SK-N-SH (cell line): Measurements from ENCODE around the gene CEP162. TPM values are rescaled to one million over a fixed set of nuclear protein-coding genes. Genes with fewer than 3 reads are reported as not detected.

Experiments used
- CTCF ChIA-PET: fragments of 300-600, 350-600 bp; formaldehyde crosslinking; extraction: SDS; loops from one replicate; lab custom pipeline; 2021; lab: Yijun Ruan, JAX
- POLR2A ChIA-PET: fragments of 350-600 bp; sonication (Branson Sonifier 250); formaldehyde crosslinking; extraction: SDS; loops from one replicate; lab custom pipeline; 2020; ENCODE audit warnings: antibody characterized with exemption, inconsistent platforms; lab: Yijun Ruan, JAX
- DNase-seq: peaks from one replicate; pipeline ENCODE4 v3.0.0; 2012
- H2AFZ ChIP-seq: fragments of 200-600 bp; sonication (generic); 2 replicates; pipeline ENCODE4 v1.8.1; 2016; ENCODE audit warnings: antibody characterized with exemption, mild to moderate bottlenecking, low read depth
- H3F3A ChIP-seq: fragments of 200-600 bp; sonication (generic); replicated peaks from 2 replicates; pipeline ENCODE3; 2016; ENCODE audit warnings: antibody characterized with exemption, mild to moderate bottlenecking; ENCODE audit not compliant: insufficient read depth
- H3K27ac ChIP-seq, 2 experiments: fragments of 200-500 bp in 1 of 2; fragments of 200-600 bp in 1 of 2; sonication (Bioruptor generic) in 1 of 2; sonication (generic), shearing (Covaris generic) in 1 of 2; 2 replicates each; pipeline versions ENCODE4 v1.5.1 to v1.6.1; 2014 to 2016; ENCODE audit warnings: low read depth in 2 of 2, inconsistent platforms in 1 of 2, low read length in 1 of 2, mild to moderate bottlenecking in 1 of 2, mixed read lengths in 1 of 2
- H3K27me3 ChIP-seq: fragments of 200-600 bp; sonication (generic), shearing (Covaris generic); 2 replicates; pipeline ENCODE4 v1.6.1; 2016; ENCODE audit warnings: mixed run types; ENCODE audit not compliant: insufficient read depth
- H3K36me3 ChIP-seq, 2 experiments: fragments of 200-500 bp in 1 of 2; fragments of 200-600 bp in 1 of 2; sonication (Bioruptor generic) in 1 of 2; sonication (generic) in 1 of 2; replicated peaks in 1 of 2; 2 replicates each; pipeline versions ENCODE3 to v1.5.1; 2014 to 2016; ENCODE audit warnings: low read length in 1 of 2, mild to moderate bottlenecking in 1 of 2; ENCODE audit not compliant: insufficient read depth in 2 of 2, control insufficient read depth in 1 of 2
- H3K4me1 ChIP-seq, 2 experiments: fragments of 200-500 bp in 1 of 2; fragments of 200-600 bp in 1 of 2; sonication (Bioruptor generic) in 1 of 2; sonication (generic), shearing (Covaris generic) in 1 of 2; 2 replicates each; pipeline versions ENCODE4 v1.5.1 to v1.6.1; 2014 to 2016; ENCODE audit warnings: low read depth in 1 of 2, low read length in 1 of 2, mixed run types in 1 of 2; ENCODE audit not compliant: insufficient read depth in 2 of 2, control insufficient read depth in 1 of 2
- H3K4me2 ChIP-seq: fragments of 200-600 bp; sonication (generic), shearing (Covaris generic); 2 replicates; pipeline ENCODE4 v1.6.1; 2017; ENCODE audit warnings: mixed run types
- H3K4me3 ChIP-seq, 2 experiments: fragments of 200-500 bp in 1 of 2; fragments of 200-600 bp in 1 of 2; sonication (Bioruptor generic) in 1 of 2; sonication (generic), shearing (Covaris generic) in 1 of 2; 2 replicates each; pipeline versions ENCODE4 v1.5.1 to v1.8.1; 2014 to 2016; ENCODE audit warnings: low read depth in 2 of 2, inconsistent platforms in 1 of 2, low read length in 1 of 2, mild to moderate bottlenecking in 1 of 2, mixed read lengths in 1 of 2, moderate library complexity in 1 of 2
- H3K79me2 ChIP-seq: fragments of 200-600 bp; sonication (generic); 2 replicates; pipeline ENCODE4 v1.8.1; 2017; ENCODE audit warnings: mild to moderate bottlenecking; ENCODE audit not compliant: insufficient read depth
- H3K9ac ChIP-seq: fragments of 200-600 bp; sonication (generic); 2 replicates; pipeline ENCODE4 v1.6.1; 2017; ENCODE audit warnings: mixed run types
- H3K9me2 ChIP-seq: fragments of 200-600 bp; sonication (generic); 2 replicates; pipeline ENCODE4 v1.6.1; 2017; ENCODE audit warnings: mixed run types
- H3K9me3 ChIP-seq: fragments of 200-600 bp; sonication (generic); 2 replicates; pipeline ENCODE4 v1.6.1; 2017; ENCODE audit warnings: mixed run types, mild to moderate bottlenecking, moderate library complexity
- H4K20me1 ChIP-seq: fragments of 200-600 bp; sonication (generic); 2 replicates; pipeline ENCODE4 v1.6.1; 2017; ENCODE audit warnings: mild to moderate bottlenecking, mixed run types; ENCODE audit not compliant: insufficient read depth
- CHD2 ChIP-seq: fragments of 150-350 bp; IDR thresholded peaks from 2 replicates; pipeline ENCODE4 v1.6.1; 2018; ENCODE audit warnings: low read length; ENCODE audit not compliant: partially characterized antibody
- EP300 ChIP-seq, 2 experiments: IDR thresholded peaks; 2 replicates each; pipeline versions ENCODE4 v1.4.0 to v1.6.1; 2012; ENCODE audit warnings: borderline replicate concordance in 1 of 2, low read depth in 1 of 2, low read length in 1 of 2
- FOSL2 ChIP-seq: IDR thresholded peaks from 2 replicates; pipeline ENCODE4 v1.4.0; 2012; ENCODE audit warnings: low read depth, mild to moderate bottlenecking, moderate library complexity, borderline replicate concordance
- GABPA ChIP-seq: IDR thresholded peaks from 2 replicates; pipeline ENCODE4 v1.4.0; 2012; ENCODE audit warnings: low read depth, mild to moderate bottlenecking
- IRF3 ChIP-seq: fragments of 150-350 bp; IDR thresholded peaks from 2 replicates; pipeline ENCODE4 v1.6.1; 2016; ENCODE audit warnings: mild to moderate bottlenecking, low read depth, low read length
- JUND ChIP-seq: IDR thresholded peaks from 2 replicates; pipeline ENCODE4 v1.4.0; 2012
- MXI1 ChIP-seq: IDR thresholded peaks from 2 replicates; pipeline ENCODE4 v1.6.1; 2012; ENCODE audit warnings: mild to moderate bottlenecking, low read depth, low read length, improper control_type of control experiment
- NRF1 ChIP-seq: IDR thresholded peaks from 2 replicates; pipeline ENCODE4 v1.6.1; 2012; ENCODE audit warnings: low read depth, mild to moderate bottlenecking, low read length
- RFX5 ChIP-seq: IDR thresholded peaks from 2 replicates; pipeline ENCODE4 v1.6.1; 2012; ENCODE audit warnings: mild to moderate bottlenecking, improper control_type of control experiment, low read length
- SIN3A ChIP-seq: IDR thresholded peaks from 2 replicates; pipeline ENCODE4 v1.6.1; 2012; ENCODE audit warnings: low read depth, mild to moderate bottlenecking, low read length, moderate library complexity, borderline replicate concordance
- SMC3 ChIP-seq: IDR thresholded peaks from 2 replicates; pipeline ENCODE4 v1.6.1; 2012; ENCODE audit warnings: low read depth, low read length, improper control_type of control experiment
- TEAD4 ChIP-seq: IDR thresholded peaks from 2 replicates; pipeline ENCODE4 v1.4.0; 2012; ENCODE audit warnings: mild to moderate bottlenecking, borderline replicate concordance; ENCODE audit not compliant: insufficient read depth
- YY1 ChIP-seq: IDR thresholded peaks from 2 replicates; pipeline ENCODE4 v1.4.0; 2012; ENCODE audit warnings: low read depth, mild to moderate bottlenecking
- polyA plus RNA-seq, 3 experiments: library from polyadenylated mRNA; depleted of rRNA; stranded (reverse); fragments of >200 nt; gene quantifications; 2 replicates each; pipeline ENCODE4 v1.2.3, GENCODE V29; 2012
- TF ChIP-seq, protein P1 (sequence below): fragments of 150-350 bp; IDR thresholded peaks from 2 replicates; pipeline ENCODE4 v1.6.1; 2017; ENCODE audit warnings: antibody characterized with exemption, low read length, low read depth, borderline replicate concordance

The CEP162 gene
- polyA plus RNA-seq, 1 of the 3 experiments (the other 2 are of a cell fraction): 1.2 TPM

DNA sequence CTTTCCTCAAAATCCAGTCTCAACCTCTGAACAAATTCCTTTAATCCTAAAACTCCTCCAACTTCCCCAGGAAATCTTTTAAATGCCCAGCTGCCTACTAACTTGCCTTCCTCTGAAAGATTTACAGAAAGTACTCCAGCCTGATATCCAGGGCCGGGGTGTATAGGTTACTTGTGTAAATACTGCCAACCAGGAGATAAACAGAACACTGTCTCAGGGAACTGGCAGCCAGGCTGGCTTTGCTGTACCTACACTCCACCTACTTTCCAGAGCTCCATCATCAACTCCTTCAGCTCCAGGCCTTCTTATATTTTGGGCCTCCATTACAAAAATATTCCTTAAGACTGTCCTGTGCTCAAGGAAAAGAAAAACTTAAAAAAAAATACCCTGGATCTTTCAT, 85.9 kb downstream of the CEP162 start (continued):
- TF ChIP-seq RFX5 (no peak), YY1 (no peak), IRF3 (no peak), SIN3A (no peak)

DNA sequence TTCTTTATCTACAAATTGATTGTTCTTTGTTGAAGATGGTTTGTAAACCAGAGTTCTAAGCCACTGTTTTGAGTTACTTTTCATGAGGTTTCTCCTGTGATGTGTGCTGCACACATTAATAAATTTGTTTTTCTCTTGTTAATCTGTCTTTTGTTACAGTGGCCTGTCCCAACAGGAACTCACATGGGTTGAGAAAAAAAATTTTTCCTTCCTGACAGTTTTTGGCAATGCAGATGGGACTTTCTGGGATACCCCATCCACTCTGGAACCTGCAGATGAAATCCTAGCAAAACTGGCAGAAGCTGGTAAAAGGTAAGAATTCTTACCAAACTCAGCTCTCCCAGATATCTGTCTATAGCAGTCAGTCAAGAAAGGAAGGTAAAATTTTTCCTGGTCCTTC, 88.1 kb downstream of the CEP162 start:
- Histone ChIP-seq H3K9ac (no peak overlapping the region), H3K27ac (no peak overlapping the region), H3F3A (no peaks in the 10 kb centered on the region), H3K27me3 (no peaks in the 10 kb centered on the region), H3K4me2 (no peak overlapping the region), H3K36me3 (peaks cover 12 to 28% of the 10 kb centered on the region in 2 experiments), H4K20me1 (no peaks in the 10 kb centered on the region), H3K4me1 (0 out of 4 replicates have a peak, but pooled peaks cover 0 to 4% of the 10 kb centered on the region in 2 experiments), H3K9me3 (no peaks in the 10 kb centered on the region), H3K79me2 (no peaks in the 10 kb centered on the region), H2AFZ (no peak overlapping the region), H3K4me3 (no peak overlapping the region), H3K9me2 (no peaks in the 10 kb centered on the region)
- ChIA-PET POLR2A (no interaction called here), CTCF (no interaction called here)
- no peak for DNase-seq
- TF ChIP-seq SIN3A (no peak), MXI1 (no peak), FOSL2 (no peak), TEAD4 (no peak), YY1 (no peak), NRF1 (no peak), CHD2 (no peak), GABPA (no peak), SMC3 (no peak), JUND (no peak), EP300 (IDR thresholded peaks at IDR 0.05; ENCODE audit: borderline replicate concordance in 1 of 2, low read depth in 1 of 2, low read length in 1 of 2) (no peak), IRF3 (no peak)
- TF ChIP-seq, protein P1, sequence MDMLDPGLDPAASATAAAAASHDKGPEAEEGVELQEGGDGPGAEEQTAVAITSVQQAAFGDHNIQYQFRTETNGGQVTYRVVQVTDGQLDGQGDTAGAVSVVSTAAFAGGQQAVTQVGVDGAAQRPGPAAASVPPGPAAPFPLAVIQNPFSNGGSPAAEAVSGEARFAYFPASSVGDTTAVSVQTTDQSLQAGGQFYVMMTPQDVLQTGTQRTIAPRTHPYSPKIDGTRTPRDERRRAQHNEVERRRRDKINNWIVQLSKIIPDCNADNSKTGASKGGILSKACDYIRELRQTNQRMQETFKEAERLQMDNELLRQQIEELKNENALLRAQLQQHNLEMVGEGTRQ: no peak
